Activated CD4-positive, CD25-positive, alpha-beta regulatory T cell treated with anti-CD3 and anti-CD28 coated beads, Interleukin-2, amount 50 U/mL, for 24 hours (primary cell): ENCODE data around the gene ATPAF1.
"Not testable (repeated sequence)": the region's sequence is repeated elsewhere in the genome, so short reads cannot be mapped to it uniquely, and the experiment has no call there.

ENCODE experiments used
- ATAC-seq, 2 donors: fragments of 150-1000 bp; cut with Tn5 transposase; one replicate each; pipeline ENCODE4 v1.10.0; 2021; ENCODE audit warnings: mild to moderate bottlenecking in 1 of 2, moderate library complexity in 1 of 2

The ATPAF1 gene

GRCh38 chr1:46679789-46680573 lies 11.8 kb upstream of the ATPAF1 start:
- no peak for ATAC-seq

DNA sequence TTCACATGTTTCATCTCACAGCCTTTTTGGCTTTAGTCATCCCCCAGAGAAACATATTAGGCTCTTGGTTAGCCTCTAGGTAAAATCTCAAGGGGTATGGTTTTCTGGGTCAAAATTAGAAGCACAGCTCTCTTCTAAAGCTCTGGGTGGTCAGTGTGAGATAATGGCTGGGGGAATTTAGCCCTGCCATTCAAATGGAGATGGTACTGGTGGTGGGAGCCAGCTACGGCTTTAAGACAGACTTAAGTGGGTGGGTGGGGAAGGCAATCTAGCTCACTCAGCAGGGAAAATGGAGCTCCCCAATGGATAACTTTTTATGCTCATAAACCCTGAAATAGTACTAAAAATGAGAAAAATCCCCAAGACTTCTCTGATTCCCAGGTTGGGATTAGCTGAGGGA lies 9.2 kb upstream of the ATPAF1 start:
- no peak for ATAC-seq

GRCh38 chr1:46676531-46676930 lies 8.4 kb upstream of the ATPAF1 start:
- ATAC-seq: no peak

DNA sequence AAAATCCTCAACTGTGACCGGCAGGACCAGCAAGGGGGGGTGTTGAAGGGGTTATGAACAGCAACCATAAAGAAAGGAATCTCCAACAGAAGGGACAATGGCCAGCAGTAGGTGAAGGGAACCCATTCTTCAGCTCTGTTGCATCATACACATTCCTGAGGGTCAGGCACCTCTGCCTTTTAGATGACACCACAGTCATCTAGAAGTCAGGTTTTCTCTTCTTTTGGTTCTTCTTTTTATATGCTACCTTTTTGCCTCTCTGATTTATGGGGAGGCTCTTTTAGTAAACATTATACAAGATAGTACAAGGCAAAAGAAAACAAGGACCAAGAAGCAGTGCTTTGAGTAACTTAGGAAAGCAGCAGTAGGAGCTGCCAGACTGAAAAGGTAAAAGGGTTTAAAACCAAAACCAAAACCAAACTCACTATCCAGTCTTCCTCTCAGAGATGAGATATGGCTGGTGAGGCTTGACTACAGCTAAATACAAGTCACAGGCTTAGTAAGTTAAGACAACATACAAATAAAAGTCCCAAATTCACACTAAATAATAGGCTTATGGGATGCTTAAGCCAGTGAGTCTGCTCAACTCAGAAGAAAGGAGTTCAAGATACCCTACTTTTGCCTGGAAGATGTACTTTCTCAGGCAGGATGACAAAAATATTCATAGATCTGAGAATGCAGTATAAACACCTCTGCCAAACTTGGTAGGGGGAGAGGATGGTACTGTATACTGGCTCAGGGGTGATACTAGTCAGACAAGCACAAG lies 7.6 kb upstream of the ATPAF1 start:
- ATAC-seq: peak; percentile 70 to 71

DNA sequence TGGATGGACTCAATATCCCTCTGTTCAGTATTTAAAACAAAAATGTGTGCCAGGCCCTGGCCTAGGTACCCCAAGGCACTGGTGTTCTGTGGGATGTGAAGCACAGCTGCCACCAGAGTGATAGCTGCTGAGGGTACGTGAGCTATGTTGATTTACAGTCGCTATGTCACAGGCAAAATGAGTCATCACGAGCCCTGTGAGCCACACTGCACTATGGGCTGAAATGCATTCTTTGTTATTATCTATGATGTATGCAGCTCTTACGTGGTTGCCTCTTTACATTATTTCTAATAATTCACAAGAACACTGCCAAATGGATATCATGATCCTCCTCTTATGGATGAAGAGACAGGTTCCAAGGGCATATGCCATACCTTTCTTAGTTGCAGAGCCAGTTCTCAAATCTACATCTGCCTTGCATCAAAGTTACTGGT lies 5.6 kb upstream of the ATPAF1 start:
- peak; percentile 80 to 82 for ATAC-seq

GRCh38 chr1:46672696-46673095 lies 4.5 kb upstream of the ATPAF1 start:
- ATAC-seq: no peak

- no peak for ATAC-seq
Observed at GRCh38 chr1:46671554-46671953, 3.4 kb upstream of the ATPAF1 start, which contains the start of gene TEX38. Gene TEX38, plus strand, starts transcription at chr1:46671854. Its CDS starts 81 bp downstream, at chr1:46671935.

DNA sequence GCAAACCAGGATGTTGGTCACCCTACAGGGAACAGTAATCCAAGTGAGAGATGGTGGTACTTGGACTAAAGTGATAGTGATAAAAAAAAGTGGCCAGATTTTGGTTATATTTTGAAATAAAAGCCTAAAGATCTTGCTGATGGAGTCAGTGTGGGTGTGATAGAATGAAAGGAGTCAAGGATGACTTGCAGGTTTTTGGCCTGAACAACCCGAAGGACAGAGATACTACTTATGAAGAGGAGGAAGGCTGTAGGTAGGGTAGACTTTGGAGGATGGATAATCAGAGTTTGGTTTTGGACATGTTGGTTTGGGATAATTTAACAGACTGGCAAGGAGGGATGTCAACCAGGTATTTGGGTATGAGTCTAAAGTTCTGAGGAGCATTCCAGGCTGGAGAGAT lies 2.0 kb upstream of the ATPAF1 start:
- no peak for ATAC-seq

DNA sequence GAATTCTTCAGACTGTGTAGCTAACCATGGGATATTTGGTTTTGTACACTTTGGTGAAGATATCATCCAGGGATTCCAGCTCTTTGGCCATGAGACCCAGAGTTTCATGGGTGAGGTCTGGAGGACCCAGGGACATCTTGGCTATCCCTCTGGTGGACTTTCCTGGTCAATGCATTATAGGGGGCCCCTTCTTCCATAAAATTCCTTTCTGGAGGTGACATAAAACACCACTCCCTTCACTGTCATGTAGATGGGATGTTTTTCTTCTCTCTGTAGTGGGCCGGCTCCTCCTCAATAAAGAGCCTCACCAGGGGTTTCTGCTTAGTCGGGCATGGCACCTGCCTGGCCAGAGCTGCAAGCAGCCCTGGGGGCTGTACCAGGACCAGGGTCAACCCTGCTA lies 2.2 kb downstream of the ATPAF1 start:
- no peak for ATAC-seq

DNA sequence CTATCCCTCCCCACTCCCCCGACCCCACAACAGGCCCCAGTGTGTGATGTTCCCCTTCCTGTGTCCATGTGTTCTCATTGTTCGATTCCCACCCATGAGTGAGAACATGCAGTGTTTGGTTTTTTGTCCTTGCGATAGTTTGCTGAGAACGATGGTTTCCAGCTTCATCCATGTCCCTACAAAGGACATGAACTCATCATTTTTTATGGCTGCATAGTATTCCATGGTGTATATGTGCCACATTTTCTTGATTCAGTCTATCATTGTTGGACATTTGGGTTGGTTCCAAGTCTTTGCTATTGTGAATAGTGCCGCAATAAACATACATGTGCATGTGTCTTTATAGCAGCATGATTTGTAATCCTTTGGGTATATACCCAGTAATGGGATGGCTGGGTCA lies 5.2 kb downstream of the ATPAF1 start:
- ATAC-seq: not testable (repeated sequence)

GRCh38 chr1:46660116-46660515 lies 8.0 kb downstream of the ATPAF1 start:
- ATAC-seq: not testable (repeated sequence)

DNA sequence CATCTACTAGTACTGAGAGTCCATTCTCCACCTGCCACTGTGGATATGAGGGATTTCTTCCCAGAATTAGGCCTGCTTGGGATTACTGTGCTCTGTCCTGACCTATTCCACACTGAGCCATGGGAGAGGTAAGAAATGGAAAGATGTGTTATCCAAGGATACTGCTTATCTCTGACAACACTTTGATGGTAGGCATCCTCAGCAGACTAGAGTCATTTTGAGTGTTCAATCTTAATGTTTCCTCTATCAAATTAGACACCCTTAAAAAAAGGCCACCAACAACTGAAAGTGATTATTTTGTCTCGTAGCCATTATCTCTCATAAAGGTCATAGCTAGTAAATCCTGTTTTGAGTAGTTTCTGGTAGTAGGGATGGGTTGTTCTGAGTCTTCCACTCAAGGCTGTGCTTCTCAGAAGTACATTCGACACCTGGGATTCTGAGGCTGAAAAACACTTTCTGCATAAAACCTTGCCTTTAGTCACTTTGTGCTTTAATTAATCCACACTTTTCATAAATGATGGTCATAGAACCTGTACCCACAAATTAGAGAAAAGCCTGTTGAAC lies 8.8 kb downstream of the ATPAF1 start:
- ATAC-seq: peak; percentile 32 to 77

GRCh38 chr1:46657775-46658174 lies 10.4 kb downstream of the ATPAF1 start:
- peak in 1 of 2 donors; percentile 50 for ATAC-seq

DNA sequence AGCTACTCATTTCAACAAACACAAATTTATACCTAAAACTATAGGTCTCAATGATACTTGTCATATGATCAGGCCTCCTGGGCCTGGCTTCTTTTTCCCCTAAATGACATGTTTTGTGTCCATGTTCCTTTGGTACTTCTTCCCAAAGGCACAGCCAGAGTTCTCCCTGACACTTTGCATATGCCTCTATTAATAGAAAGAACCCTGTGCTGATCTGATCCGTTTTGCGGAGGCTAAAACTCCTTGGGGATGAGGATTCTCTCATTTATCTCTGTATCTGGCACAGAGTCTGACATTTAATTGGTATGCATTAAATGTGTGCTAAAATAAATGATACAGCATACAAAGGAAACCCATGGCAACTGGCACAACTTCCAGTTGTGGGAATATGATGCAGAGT lies 11.5 kb downstream of the ATPAF1 start:
- ATAC-seq: no peak

DNA sequence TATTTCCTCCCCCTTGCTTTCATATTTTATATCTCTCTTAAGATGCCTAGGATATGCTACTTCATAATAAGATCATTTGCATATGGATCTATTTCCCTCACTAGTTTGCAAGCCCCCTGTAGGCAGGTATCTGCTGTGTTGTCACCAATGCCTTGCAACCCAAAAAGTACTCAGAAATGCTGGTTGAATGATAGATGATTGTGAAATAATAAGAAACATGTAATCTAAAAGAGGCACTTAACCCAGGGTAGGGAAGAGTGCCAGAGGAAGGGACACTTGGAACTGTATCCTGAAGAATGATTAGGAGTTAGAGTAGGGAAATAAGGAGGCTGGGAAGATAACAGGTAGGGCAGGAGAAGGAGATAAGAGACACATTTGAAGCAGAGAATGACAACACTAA lies 12.3 kb downstream of the ATPAF1 start:
- no peak for ATAC-seq

GRCh38 chr1:46654698-46655097 lies 13.5 kb downstream of the ATPAF1 start:
- not testable (repeated sequence) for ATAC-seq

- ATAC-seq: no peak
Observed at GRCh38 chr1:46654012-46654411, 14.2 kb downstream of the ATPAF1 start.

- ATAC-seq: no peak
Observed at GRCh38 chr1:46653405-46653958, 14.7 kb downstream of the ATPAF1 start.

DNA sequence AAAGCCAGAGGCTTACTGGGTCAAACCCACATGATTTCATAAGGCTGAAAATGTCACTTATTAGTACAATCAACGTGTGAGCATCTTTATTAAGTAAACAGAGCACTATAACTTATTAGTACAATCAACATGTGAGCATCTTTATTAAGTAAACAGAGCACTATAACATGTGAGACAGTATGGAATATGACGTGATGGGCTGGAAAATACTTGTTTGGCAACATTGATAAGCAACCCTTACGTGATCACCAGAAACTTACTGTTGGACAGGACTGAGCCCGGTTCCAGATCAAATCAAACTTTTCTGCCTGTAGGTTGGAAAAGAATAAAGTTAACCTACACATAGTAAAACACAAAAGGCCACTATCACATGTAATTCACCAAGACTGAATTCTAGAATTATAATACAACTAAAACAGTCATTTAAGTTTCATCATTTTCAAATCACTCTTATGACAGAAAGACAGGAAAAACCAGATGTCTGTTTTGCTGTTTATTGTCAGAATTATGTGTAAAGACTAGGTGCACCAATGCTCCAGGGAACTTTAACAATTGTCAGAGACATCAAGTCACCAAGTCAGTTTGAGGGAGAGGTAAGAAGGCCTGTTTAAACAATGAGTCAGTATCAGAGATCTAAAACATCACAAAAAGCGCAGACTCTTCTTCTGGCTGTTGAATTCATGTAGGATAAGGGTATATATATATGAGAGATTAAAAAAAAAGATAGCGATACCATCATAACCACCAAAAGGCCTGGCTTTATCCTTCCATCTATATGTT lies 15.7 kb downstream of the ATPAF1 start:
- ATAC-seq: no peak

GRCh38 chr1:46651152-46651551 lies 17.0 kb downstream of the ATPAF1 start:
- not testable (repeated sequence) for ATAC-seq

GRCh38 chr1:46650491-46650890 lies 17.7 kb downstream of the ATPAF1 start:
- no peak for ATAC-seq

GRCh38 chr1:46649764-46650163 lies 18.4 kb downstream of the ATPAF1 start:
- ATAC-seq: no peak
